HCT116 (cell line): ENCODE measurements around the gene BDNF.

ENCODE experiments used
- CEBPB ChIP-seq: IDR thresholded peaks from 2 replicates; pipeline ENCODE4 v1.6.1; 2012; ENCODE audit warnings: low read depth
- CTCF ChIP-seq, 3 experiments: fragments of 200-600 bp in 1 of 3; sonication (generic) in 1 of 3; IDR thresholded peaks in 2 of 3; conservative IDR thresholded peaks in 1 of 3; 2 replicates each; pipeline ENCODE4 v1.5.1; 2012 to 2017; ENCODE audit warnings: low read depth in 2 of 3, low read length in 2 of 3, antibody characterized with exemption in 1 of 3, borderline replicate concordance in 1 of 3, control low read depth in 1 of 3, mild to moderate bottlenecking in 1 of 3, mixed read lengths in 1 of 3, mixed run types in 1 of 3, moderate library complexity in 1 of 3; ENCODE audit not compliant: insufficient read depth in 1 of 3
- EZH2phosphoT487 ChIP-seq: fragments of 200-600 bp; IDR thresholded peaks from 2 replicates; pipeline ENCODE4 v1.6.1; 2018; ENCODE audit warnings: antibody characterized with exemption, borderline replicate concordance
- POLR2A ChIP-seq: IDR thresholded peaks from 2 replicates; pipeline ENCODE4 v1.7.0; 2011; ENCODE audit warnings: borderline replicate concordance; ENCODE audit not compliant: insufficient read depth, insufficient read length; ENCODE audit errors: extremely low read depth
- REST ChIP-seq: IDR thresholded peaks from 2 replicates; pipeline ENCODE4 v1.6.1; 2012; ENCODE audit warnings: low read depth
- SP1 ChIP-seq: IDR thresholded peaks from 2 replicates; pipeline ENCODE4 v1.6.1; 2012; ENCODE audit warnings: low read depth
- YY1 ChIP-seq: IDR thresholded peaks from 2 replicates; pipeline ENCODE4 v1.6.1; 2011; ENCODE audit warnings: low read length, low read depth, moderate library complexity, mild to moderate bottlenecking; ENCODE audit not compliant: insufficient replicate concordance; ENCODE audit errors: extremely low read depth
- ZBTB33 ChIP-seq: IDR thresholded peaks from 2 replicates; pipeline ENCODE4 v1.6.1; 2011; ENCODE audit warnings: mild to moderate bottlenecking, low read length, moderate library complexity; ENCODE audit not compliant: insufficient replicate concordance; ENCODE audit errors: extremely low read depth
- ZFX ChIP-seq: fragments of 450-650 bp; IDR thresholded peaks from 2 replicates; pipeline ENCODE4 v1.6.1; 2017
- ZNF274 ChIP-seq: fragments of 200-500 bp; sonication (Bioruptor generic); IDR thresholded peaks from 2 replicates; pipeline ENCODE4 v1.6.1; 2014; ENCODE audit warnings: mild to moderate bottlenecking, low read depth, low read length, inconsistent platforms

GRCh38 chr11:27722953-27723344 is 22.7 kb upstream of the BDNF start:
- TF ChIP-seq SP1 (no peak), CTCF (IDR thresholded peaks at IDR 0.05 in 2 of 3, conservative IDR thresholded peaks at IDR 0.05 in 1 of 3; ENCODE audit: borderline replicate concordance in 1 of 3, insufficient read depth in 1 of 3, low read depth in 2 of 3, low read length in 2 of 3) (no peak), POLR2A (no peak), YY1 (no peak), REST (no peak), EZH2phosphoT487 (no peak), CEBPB (no peak), ZFX (no peak), ZNF274 (no peak), ZBTB33 (no peak)
